ENCODE results near the gene DSCAML1.

- TF ChIP-seq EP300 (IDR thresholded peaks at IDR 0.05), result no peak
- TF ChIP-seq CTCF (IDR thresholded peaks at IDR 0.05), result no peak
These were observed 233.5 kb downstream of the DSCAML1 start for GRCh38 chr11:117563556-117563955.

Data from upper lobe of left lung (tissue), 4 donors.